ENCODE data around the gene SHC3.
A peak's percentile ranks its signal among the peaks of the same experiment; 100 is the strongest.
"Not testable (repeated sequence)": the region's sequence is repeated elsewhere in the genome, so short reads cannot be mapped to it uniquely, and the experiment has no call there.

The SHC3 gene, protein sequence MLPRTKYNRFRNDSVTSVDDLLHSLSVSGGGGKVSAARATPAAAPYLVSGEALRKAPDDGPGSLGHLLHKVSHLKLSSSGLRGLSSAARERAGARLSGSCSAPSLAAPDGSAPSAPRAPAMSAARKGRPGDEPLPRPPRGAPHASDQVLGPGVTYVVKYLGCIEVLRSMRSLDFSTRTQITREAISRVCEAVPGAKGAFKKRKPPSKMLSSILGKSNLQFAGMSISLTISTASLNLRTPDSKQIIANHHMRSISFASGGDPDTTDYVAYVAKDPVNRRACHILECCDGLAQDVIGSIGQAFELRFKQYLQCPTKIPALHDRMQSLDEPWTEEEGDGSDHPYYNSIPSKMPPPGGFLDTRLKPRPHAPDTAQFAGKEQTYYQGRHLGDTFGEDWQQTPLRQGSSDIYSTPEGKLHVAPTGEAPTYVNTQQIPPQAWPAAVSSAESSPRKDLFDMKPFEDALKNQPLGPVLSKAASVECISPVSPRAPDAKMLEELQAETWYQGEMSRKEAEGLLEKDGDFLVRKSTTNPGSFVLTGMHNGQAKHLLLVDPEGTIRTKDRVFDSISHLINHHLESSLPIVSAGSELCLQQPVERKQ

DNA sequence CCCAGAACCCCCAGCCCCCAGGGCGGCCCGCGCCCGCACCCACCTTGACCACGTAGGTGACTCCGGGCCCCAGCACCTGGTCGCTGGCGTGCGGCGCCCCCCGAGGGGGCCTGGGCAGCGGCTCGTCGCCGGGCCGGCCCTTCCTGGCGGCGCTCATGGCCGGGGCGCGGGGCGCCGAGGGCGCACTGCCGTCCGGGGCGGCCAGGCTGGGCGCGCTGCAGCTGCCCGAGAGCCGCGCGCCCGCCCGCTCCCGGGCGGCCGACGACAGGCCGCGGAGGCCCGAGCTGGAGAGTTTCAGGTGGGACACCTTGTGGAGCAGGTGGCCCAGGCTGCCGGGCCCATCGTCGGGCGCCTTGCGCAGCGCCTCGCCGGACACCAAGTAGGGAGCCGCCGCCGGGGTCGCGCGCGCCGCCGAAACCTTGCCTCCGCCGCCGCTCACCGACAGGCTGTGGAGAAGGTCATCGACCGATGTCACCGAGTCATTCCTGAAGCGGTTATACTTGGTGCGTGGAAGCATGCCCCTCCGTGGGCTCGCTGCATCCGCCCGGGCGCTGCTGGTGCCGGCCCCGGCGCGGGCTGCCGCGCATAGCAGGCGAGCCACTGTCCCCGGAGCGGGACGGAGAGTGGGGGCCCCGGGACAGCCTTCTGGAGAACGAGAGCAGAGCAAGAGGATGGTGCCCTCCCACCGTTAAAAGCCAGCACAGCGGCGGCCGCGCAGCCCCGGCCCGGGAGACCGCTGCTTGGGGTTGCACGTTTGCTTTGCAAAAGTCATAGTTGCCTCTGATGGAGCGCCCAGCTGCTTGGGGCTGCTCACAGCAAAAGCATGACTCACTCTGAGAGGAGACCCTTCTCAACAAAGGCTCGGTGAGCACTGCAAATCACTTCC lies at the start of gene SHC3:
SHC3 (minus strand) TSS at position 875 of the 886 bp plus-strand sequence; CDS start at position 517, 358 bp downstream.
- DNase-seq: peak; percentile 69

DNA sequence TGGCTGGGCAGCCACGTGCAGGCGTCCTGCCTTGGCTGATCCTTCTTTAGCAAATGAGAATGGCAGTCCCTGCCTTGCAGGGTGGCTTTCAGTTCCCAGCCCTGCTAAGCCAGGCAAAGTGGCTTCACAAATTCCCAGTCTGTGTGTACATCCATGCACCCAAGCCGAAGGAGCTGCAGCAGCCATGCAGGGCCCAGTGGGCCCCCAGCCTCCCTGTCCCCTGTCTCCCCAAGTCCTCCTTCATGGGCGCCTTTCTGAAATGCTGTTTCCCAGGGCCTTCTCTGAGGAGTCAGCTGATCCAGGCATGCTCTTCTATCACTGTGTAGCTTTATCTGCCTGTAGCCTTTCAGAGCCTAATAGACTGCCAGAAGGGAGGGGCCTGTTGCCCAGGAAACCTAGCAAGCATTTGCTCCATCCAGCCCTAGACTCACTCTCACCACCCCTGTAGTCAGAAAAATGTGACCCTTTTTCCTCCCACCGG lies 47.4 kb upstream of the SHC3 start:
- DNase-seq: peak; percentile 87

DNA sequence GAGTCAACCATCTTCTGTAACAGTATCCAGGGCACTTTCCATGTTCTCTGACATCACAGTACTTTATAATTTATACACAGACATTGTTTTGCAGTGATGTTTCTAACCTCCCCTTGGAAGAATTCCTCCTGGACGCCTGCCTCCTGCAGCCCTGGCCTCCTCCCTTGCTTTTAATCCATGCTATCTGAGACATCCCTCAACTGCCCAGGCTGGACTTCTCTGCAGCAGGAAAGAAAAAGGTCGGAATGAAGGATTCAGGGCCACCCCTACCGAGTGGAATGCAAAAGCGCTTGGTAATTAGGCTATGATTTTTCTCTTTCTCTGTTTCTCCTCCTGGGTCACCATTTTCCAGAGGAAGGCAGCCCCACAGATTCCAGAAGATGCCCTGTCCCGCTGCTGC lies 47.0 kb upstream of the SHC3 start:
- DNase-seq: peak; percentile 44

DNA sequence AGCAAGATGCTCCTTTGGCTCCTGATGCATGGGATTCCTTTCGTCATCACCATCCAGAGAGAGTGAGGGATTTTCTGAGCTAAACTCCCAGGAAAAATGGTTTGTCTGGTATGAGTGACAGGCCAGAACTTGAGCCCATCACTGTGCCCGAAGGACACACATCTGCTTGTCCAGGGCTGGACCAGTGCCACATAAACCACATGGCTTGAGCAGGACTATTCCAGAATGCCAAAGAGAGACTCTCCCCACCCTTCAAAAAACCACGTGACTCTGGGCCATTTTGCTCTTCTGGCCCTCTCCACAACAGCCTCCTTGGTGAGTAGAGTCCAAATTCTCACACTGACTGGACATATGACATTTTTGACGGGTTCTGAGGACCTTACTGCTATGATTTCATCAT lies 46.4 kb upstream of the SHC3 start:
- no peak for DNase-seq

DNA sequence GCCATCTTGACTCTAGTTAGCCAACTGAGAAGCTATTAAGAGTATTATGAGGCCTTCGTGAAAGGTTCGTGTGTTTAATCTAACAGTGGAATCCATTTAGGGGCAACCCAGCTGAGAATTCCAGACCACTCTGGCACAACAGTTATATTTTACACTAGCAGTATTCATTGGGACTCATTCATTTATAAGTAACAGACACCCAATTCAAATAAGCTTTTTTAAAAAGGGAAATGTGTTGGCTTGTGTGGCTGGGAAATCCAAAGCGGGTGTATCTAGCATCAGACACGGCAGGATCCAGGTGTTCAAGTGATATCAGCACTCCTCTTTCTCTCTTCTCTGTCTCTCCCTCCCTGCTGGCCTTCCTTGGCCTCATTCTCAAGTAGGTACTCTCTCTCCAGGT lies 46.0 kb upstream of the SHC3 start:
- no peak for DNase-seq

DNA sequence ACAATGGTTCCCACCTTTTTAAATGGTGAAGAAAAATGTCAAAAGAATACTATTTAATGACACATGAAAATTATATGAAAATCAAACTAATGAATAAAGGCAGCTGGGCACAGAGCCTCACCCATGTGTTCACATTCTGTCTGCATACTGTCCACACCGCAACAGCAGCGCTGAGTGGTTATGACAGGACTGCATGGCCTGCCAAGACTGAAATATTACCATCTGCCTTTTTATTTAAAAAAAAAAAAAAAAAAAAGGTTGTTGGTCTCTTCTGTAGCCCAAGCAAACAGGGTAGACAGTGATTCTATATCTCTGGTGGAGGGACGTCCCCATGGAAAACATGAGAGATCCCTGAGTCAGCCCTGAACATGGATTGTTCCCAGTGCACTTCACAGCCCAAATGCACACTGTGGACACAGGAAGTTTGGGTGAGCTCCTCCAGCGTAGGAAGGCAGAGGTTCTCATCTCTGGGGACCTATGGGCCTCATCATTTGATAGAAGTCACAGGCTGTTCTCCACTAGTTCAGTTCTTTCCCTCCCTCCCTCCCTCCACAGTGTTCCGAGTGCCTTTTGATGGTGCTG lies 44.9 kb upstream of the SHC3 start:
- DNase-seq: no peak

DNA sequence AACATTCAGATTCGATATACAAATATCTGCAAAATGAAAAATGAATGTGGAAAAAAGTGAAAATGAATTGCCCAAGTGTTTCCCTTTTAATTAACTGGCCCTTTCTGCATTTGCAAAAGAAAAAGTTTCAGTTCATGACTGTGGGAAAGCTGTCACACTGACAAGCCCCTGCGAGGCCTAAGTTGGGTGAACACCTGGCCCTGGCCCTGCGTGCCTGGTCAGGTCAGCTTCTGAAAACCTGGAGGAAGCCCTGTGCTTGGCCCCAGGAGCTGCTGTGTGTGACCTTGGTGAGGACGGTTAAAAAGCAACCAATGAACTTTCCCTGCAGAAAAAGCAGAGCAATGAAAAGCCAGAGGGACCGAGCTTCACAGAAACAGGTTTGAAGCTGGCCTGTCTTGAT lies 41.0 kb upstream of the SHC3 start:
- DNase-seq: no peak

DNA sequence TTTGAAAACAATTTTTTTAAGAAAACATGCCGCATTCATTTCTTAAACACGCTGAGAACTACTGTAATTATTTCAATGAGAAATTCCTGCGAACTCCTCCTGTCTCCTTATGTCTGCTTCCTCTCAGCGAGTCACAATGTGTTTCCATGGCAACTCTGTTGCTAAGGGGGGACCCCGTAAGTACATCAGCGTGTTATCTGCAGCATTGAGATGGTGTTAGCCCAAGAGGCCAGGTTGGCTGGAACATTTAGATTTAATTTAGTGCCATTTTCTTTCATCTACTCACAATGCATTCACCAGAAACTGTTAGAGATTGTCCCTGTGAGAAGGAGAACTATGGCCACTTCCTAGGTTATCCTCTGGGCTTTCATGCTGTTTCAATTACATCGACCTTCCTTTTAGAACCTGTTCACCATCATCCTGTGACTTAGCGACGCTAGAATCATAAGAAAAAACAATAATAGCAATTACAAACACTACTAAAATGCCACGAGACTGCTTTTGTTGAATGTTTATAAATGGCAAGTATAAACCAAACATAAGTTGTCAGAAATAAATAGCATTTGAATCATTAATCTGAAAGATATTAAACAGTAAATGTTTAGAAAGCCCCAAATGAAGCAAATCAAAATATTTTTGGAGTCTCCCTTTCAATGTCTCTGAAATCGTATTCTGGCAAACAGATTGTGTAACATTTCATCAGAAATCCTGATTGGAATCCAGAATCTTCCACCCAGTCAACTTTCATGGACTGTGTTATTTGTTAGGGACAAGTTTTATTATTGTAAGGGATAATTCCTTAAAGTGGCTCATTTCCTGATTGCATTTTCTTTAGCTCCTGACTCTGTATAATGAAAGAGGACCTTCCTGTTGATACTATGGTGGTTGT lies 39.7 kb upstream of the SHC3 start:
- peak; percentile 85 for DNase-seq

DNA sequence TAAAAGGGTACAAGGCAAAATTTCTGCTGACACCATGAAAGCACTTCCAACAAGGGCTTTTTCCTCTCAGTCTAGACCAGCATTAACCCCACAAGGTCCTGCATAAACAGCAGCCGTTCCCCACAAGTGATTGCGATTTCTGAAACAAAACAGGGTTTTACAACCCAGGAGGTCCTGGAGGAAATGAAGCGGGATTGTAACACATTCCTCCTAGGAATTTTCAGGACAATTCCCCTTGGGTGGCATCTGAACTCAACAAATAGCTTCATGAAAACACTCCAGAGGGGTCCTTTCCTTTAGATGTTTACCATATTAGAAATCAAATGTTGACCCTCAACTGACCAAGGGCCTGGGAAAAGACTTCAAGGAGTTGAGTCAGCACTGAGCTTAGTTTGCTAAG lies 36.7 kb upstream of the SHC3 start:
- no peak for DNase-seq

DNA sequence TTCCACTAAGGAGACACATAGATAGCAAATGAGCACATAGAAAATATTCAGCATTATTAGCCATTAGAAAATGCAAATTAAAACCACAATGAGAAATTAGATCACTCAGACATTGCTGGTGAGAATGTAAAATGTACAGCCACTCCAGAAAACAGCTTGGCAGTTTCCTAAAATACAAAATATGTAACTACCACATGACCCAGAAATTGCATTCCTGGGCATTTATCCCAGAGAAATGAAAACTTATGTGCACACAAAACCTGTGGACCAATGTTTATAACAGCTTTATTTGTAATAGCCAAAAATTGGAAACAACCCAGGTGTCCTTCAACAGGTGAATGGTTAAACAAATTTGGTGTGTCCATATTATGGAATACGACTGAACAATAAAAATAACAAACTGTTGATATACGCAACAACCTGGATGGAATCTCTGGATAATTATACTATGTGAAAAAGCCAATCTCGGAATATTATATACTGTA lies 34.8 kb upstream of the SHC3 start:
- DNase-seq: no peak

DNA sequence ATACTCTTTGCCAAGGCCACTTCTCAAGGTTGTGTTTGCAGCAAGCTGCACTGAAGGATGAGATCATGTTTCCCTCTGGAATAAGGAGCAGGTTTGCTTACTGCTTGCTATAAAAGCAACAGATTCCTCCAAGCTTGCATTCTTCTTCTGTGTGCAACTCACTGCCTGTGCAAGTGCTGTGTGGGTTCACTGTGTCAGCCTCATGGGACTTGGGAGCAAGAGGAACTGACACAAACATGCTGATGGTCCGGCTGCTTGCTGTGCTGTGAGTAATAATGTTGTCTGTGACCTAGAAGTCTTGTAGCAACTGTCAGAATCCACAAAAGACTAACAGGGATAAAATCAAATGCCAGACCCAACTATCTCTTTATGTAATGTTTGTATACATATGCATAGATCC lies 33.6 kb upstream of the SHC3 start:
- no peak for DNase-seq

DNA sequence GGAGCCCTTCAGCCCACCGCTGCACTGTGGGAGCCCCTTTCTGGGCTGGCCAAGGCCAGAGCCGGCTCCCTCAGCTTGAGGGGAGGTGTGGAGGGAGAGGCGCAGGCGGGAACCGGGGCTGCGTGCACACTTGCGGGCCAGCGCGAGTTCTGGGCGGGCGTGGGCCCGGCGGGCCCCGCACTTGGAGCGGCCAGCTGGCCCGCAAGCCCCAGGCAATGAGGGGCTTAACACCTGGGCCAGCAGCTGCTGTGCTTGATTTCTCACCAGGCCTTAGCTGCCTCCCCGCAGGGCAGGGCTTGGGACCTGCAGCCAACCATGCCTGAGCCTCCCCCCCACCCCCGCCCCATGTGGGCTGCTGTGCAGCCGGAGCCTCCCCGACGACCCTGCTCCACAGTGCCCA lies 30.7 kb upstream of the SHC3 start:
- DNase-seq: not testable (repeated sequence)

DNA sequence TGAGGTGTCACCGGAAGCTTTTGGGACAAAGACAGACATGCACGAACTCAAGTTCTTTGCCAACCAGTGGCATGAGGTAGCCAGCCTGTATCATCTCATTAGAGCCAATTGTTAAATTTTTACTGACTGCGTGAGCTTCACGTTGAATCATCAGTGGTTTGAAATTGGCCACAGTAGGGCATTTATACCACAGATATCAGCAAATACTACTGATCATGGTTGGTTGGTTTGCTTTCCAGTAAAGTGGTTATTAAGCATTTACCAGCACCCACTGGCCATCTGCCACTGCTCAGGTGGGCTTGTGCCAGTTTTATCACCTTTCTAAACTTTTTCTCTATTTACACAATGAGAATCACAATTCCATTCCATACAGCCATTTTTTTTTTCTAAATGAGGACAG lies 28.4 kb upstream of the SHC3 start:
- no peak for DNase-seq

DNA sequence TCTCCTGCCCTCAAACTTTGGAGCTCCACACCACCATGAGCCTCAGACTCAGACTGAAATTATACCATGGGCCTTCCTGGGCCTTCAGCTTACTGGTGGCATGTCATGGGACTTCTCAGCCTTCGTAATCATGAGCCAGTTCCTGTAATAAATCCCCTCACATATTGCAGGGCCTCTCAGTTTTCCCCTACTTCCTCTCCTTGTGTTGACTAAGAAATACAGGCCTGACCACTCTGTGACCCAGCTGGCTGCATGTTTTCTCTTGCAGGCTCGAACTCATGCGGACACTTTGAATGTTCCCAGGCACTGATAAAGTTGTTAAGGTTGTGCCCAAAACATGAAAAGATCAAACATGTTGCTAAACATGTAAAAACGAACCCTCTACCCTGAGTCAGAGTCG lies 26.2 kb upstream of the SHC3 start:
- no peak for DNase-seq

DNA sequence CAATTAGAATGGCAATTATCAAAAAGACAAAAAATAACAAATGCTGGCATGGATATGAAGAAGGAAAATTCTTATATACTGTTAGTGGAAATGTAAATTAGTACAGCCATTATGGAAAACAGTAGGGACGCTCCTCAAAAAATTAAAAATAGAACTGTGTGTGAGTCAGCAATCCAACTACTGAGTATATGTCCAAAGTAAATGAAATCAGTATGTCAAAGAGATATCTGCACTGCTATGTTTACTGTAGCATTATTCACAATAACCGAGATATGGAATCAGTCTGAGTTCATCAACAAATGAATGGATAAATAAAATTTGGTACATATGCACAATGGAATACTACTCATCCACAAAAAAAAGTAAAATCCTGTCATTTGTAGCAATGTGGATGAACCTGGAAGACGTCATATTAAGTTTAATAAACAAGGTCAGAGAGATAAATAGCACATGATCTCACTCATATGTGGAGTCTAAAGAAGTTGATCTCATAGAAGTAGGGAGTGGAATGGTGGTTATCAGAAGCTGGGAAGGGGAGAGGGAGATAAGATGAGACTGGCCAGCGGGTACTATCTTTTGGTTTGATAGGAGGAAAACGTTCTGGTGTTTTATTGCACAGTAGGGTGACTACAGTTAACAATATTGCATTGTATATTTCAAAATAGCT lies 16.6 kb upstream of the SHC3 start:
- no peak for DNase-seq

DNA sequence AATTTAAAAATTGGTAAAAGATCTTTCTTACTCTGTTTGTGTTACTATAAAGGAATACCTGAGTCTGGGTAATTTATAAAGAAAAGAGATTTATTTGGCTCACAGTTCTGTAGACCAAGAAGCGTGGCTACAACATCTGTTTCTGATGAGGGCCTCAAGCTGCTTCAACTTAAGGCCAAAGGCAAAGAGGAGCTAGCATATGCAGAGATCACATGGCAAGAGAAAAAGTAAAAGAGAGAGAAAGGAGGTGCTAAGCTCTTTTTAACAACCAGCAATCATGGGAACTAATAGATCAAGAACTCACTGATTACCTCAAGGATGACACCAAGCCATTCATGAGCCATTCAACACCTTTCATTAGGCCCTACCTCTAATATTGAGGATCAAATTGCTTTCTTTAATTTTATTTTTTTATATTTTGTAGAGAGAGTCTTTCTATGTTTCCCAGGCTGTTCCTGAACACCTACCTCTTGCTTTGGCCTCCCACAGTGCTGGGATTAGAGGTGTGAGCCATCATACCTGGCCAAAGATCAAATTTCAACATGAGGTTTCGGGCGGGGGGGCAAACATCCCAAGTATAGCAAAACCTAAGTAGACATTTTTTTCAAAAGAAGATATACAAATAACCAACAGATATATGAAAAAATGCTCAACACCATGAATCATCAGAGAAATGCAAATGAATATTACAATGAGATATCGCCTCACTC lies 16.0 kb upstream of the SHC3 start:
- no peak for DNase-seq

DNA sequence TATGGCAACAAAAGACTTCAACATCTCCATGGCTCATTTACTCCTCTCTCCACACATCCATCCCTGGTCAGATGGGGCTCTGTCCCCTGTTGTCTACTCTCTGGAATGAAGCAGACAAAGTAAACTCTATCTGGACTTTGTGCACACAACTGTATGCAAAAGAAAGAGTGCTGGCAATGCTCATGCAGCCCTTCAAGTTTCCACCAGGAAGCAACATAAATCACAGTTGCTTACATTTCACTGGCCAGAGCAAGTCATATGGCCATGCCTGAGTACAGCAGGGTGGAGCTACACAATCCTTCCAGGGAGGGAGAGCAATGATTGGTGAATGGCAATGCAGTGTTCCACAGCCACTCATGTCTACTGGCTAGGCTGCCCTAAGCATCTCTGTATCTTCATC lies 12.4 kb upstream of the SHC3 start:
- DNase-seq: no peak

DNA sequence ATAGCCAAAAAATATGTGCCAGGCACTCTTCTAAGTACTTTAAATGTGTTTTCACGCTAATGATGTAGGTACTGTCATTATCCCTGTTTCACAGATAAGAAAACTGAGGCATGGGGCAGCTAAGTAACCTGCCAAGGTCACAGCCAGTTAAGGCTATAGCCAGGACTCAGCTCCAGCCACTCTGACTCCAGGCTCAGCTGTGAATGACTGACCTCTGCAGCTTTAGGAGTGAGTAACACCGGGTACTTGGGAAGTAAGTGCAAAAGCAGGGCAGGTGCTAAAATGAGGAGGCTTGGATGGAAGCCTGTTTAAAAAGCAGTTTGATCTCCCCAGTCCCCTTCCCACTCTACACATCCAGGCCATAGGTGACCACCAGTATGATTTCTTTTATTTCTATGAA lies 10.6 kb upstream of the SHC3 start:
- DNase-seq: no peak

DNA sequence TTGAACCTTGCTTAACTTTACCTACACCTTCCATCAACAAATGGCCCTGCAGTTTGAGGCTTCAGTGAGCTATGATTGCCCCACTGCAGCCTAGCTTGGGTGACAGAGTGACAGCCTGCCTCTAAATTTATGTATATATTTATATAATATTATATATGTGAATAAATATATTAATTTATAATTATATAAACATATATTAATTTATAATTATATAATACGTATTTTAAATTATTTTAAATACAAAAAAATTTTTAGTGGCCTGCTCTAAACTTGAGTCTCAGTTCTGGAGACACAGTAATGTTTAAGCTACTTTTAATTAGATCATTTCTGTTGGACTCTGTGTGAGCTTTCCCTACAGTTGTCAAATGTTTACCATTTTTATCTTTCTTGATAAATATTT lies 9.3 kb upstream of the SHC3 start:
- DNase-seq: no peak

DNA sequence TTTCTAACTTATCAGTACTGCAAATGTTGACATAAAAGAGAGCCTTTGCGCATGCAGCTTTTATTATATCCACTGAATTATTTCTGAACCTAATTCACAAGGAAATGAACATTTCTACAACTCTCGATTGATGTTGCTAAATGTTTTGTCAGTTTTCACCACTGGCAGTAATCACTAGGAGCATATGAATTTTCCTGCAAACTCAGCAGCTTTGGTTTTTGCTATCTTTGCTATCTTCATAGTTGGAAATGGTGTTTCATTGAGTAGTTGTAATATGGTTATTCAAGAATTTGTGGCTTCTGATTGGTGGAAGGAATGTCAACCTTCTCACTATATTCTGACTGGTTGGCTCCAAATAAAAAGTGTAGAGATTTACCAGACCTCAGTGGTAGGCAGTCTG lies 8.9 kb upstream of the SHC3 start:
- DNase-seq: no peak

DNA sequence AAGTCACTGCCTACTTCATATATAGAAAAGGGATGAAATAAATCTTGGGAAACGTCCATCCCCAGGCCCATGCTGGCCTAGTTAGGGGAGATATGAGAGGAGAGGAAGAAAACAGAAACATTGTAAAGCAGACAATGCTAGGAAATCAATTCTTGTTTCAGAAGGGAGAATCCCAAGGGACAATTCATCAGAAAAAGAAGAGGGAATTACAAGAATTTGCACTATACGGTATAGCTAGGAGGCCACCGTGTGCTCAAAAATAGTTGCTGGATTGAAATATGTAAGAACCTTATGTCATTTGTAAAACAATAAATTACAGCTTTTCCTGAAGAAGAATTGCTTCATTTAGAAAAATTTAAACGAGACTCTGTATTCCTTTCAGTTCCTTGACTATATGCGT lies 8.3 kb upstream of the SHC3 start:
- DNase-seq: peak; percentile 10
